H1 (cell line): ENCODE measurements around the gene UGT1A8. TPM values are rescaled to one million over a fixed set of nuclear protein-coding genes. Genes with fewer than 3 reads are reported as not detected.

Source experiments
- CTCF ChIA-PET: fragments of 300-600 bp; sonication (Branson Sonifier 250); formaldehyde crosslinking; loops from one replicate; lab custom pipeline; 2021; ENCODE audit not compliant: partially characterized antibody; lab: Charles Lee
- POLR2A ChIA-PET: fragments of 300-600 bp; sonication (Branson Sonifier 250); formaldehyde crosslinking; loops from one replicate; lab custom pipeline; 2021; ENCODE audit warnings: inconsistent platforms; ENCODE audit not compliant: partially characterized antibody; lab: Charles Lee
- DNase-seq, 2 experiments: peaks; one replicate each; pipeline versions ENCODE4 v3.0.0 to v3.0.0-alpha.2; 2010 to 2022; ENCODE audit warnings: low spot score in 2 of 2, low read depth in 1 of 2, mixed read lengths in 1 of 2
- FAIRE-seq: peaks from 2 replicates; lab custom pipeline; 2011; peaks lifted over from hg19 to GRCh38; lab: Jason Lieb, UNC
- H2AFZ ChIP-seq: 2 replicates; pipeline ENCODE4 v1.8.1; 2012; ENCODE audit warnings: low read length, inconsistent platforms
- H2AK5ac ChIP-seq: 2 replicates; pipeline ENCODE4 v1.6.1; 2013; ENCODE audit warnings: low read depth, low read length
- H2BK120ac ChIP-seq: replicated peaks from 2 replicates; pipeline ENCODE3; 2013; ENCODE audit warnings: low read depth, low read length, inconsistent platforms
- H2BK12ac ChIP-seq: 2 replicates; pipeline ENCODE4 v1.6.1; 2013; ENCODE audit warnings: low read depth, low read length
- H2BK15ac ChIP-seq: 2 replicates; pipeline ENCODE4 v1.6.1; 2013; ENCODE audit warnings: low read length
- H2BK20ac ChIP-seq: 2 replicates; pipeline ENCODE4 v1.6.1; 2013; ENCODE audit warnings: low read length
- H2BK5ac ChIP-seq: 2 replicates; pipeline ENCODE4 v1.6.1; 2013; ENCODE audit warnings: low read depth, low read length
- H3K14ac ChIP-seq: 2 replicates; pipeline ENCODE4 v1.6.1; 2013; ENCODE audit warnings: inconsistent platforms; ENCODE audit not compliant: insufficient read length
- H3K18ac ChIP-seq: 2 replicates; pipeline ENCODE4 v1.6.1; 2013; ENCODE audit warnings: low read length; ENCODE audit errors: extremely low read depth
- H3K23ac ChIP-seq: 2 replicates; pipeline ENCODE4 v1.6.1; 2013; ENCODE audit warnings: inconsistent platforms; ENCODE audit not compliant: insufficient read length
- H3K23me2 ChIP-seq: 2 replicates; pipeline ENCODE4 v1.6.1; 2013; ENCODE audit warnings: low read depth, low read length
- H3K27ac ChIP-seq: 2 replicates; pipeline ENCODE4 v1.6.1; 2011; ENCODE audit warnings: low read depth, low read length, inconsistent platforms
- H3K27me3 ChIP-seq, 4 experiments: replicated peaks in 1 of 4; 1 replicate in 1 of 4; 2 replicates in 3 of 4; pipeline versions ENCODE4 v1.6.1 to v1.8.1; 2011 to 2013; ENCODE audit warnings: low read length in 3 of 4, mild to moderate bottlenecking in 3 of 4, inconsistent platforms in 2 of 4, mixed read lengths in 2 of 4, moderate library complexity in 1 of 4; ENCODE audit not compliant: control insufficient read depth in 3 of 4, insufficient read depth in 3 of 4; ENCODE audit errors: extremely low read depth in 1 of 4
- H3K36me3 ChIP-seq, 4 experiments: 2 replicates each; pipeline versions ENCODE4 v1.6.1 to v1.8.1; 2011 to 2013; ENCODE audit warnings: mild to moderate bottlenecking in 4 of 4, low read length in 3 of 4, moderate library complexity in 2 of 4, control low read depth in 1 of 4, inconsistent platforms in 1 of 4; ENCODE audit not compliant: insufficient read depth in 4 of 4, control insufficient read depth in 2 of 4
- H3K4ac ChIP-seq: replicated peaks from 2 replicates; pipeline ENCODE3; 2013; ENCODE audit warnings: low read length, low read depth, mixed read lengths, inconsistent platforms; ENCODE audit not compliant: insufficient read length
- H3K4me1 ChIP-seq, 4 experiments: replicated peaks in 1 of 4; 1 replicate in 1 of 4; 2 replicates in 3 of 4; pipeline versions ENCODE4 v1.6.1 to v1.8.1; 2011 to 2013; ENCODE audit warnings: low read length in 3 of 4, inconsistent platforms in 2 of 4, mixed read lengths in 1 of 4; ENCODE audit not compliant: insufficient read depth in 4 of 4, control insufficient read depth in 3 of 4
- H3K4me2 ChIP-seq, 2 experiments: 2 replicates each; pipeline versions ENCODE4 v1.6.1 to v1.8.1; 2011 to 2013; ENCODE audit warnings: low read depth in 2 of 2, low read length in 2 of 2, control low read depth in 1 of 2, inconsistent platforms in 1 of 2, mild to moderate bottlenecking in 1 of 2; ENCODE audit not compliant: insufficient read depth in 1 of 2
- H3K4me3 ChIP-seq, 4 experiments: fragments of 200-600, 300-600 bp in 1 of 4; sonication (generic), shearing (Covaris generic), sonication (Bioruptor Twin) in 1 of 4; 2 replicates each; pipeline versions ENCODE4 v1.5.1 to v1.8.1; 2011 to 2016; ENCODE audit warnings: low read length in 4 of 4, low read depth in 3 of 4, control low read depth in 2 of 4, inconsistent platforms in 2 of 4, mild to moderate bottlenecking in 2 of 4, mixed read lengths in 1 of 4, moderate library complexity in 1 of 4; ENCODE audit not compliant: insufficient read depth in 2 of 4; ENCODE audit errors: extremely low read depth in 1 of 4
- H3K56ac ChIP-seq: replicated peaks from 2 replicates; pipeline ENCODE3; 2013; ENCODE audit warnings: low read depth, mild to moderate bottlenecking, mixed read lengths, low read length, inconsistent platforms; ENCODE audit not compliant: insufficient read length
- H3K79me1 ChIP-seq: 2 replicates; pipeline ENCODE4 v1.6.1; 2013; ENCODE audit warnings: low read depth, low read length, control low read depth
- H3K79me2 ChIP-seq, 2 experiments: 2 replicates each; pipeline versions ENCODE4 v1.6.1 to v1.8.1; 2012 to 2013; ENCODE audit warnings: low read length in 2 of 2, mild to moderate bottlenecking in 2 of 2, inconsistent platforms in 1 of 2; ENCODE audit not compliant: insufficient read depth in 2 of 2, control insufficient read depth in 1 of 2
- H3K9ac ChIP-seq, 4 experiments: replicated peaks in 1 of 4; 1 replicate in 1 of 4; 2 replicates in 3 of 4; pipeline versions ENCODE4 v1.6.1 to v1.8.1; 2011 to 2013; ENCODE audit warnings: low read depth in 3 of 4, low read length in 3 of 4, control low read depth in 2 of 4, mild to moderate bottlenecking in 2 of 4, moderate library complexity in 2 of 4, inconsistent platforms in 1 of 4; ENCODE audit errors: extremely low read depth in 1 of 4
- H3K9me3 ChIP-seq, 2 experiments: 2 replicates each; pipeline versions ENCODE4 v1.6.1 to v1.8.1; 2012 to 2013; ENCODE audit warnings: mild to moderate bottlenecking in 2 of 2, moderate library complexity in 2 of 2, control low read depth in 1 of 2, inconsistent platforms in 1 of 2, low read depth in 1 of 2, low read length in 1 of 2, mixed read lengths in 1 of 2; ENCODE audit not compliant: insufficient read depth in 2 of 2
- H4K20me1 ChIP-seq, 2 experiments: replicated peaks in 1 of 2; 2 replicates each; pipeline versions ENCODE3 to v1.8.1; 2011 to 2013; ENCODE audit warnings: inconsistent platforms in 2 of 2, low read length in 2 of 2, mild to moderate bottlenecking in 1 of 2; ENCODE audit not compliant: insufficient read depth in 2 of 2, control insufficient read depth in 1 of 2
- H4K5ac ChIP-seq: 2 replicates; pipeline ENCODE4 v1.6.1; 2013; ENCODE audit warnings: low read length, low read depth, mixed read lengths, inconsistent platforms; ENCODE audit not compliant: insufficient read length
- H4K8ac ChIP-seq: 2 replicates; pipeline ENCODE4 v1.8.0; 2013; ENCODE audit warnings: mild to moderate bottlenecking, moderate library complexity, low read length, inconsistent platforms; ENCODE audit not compliant: insufficient read depth; ENCODE audit errors: extremely low read depth
- H4K91ac ChIP-seq: replicated peaks from 2 replicates; pipeline ENCODE3; 2013; ENCODE audit warnings: low read length, mixed read lengths, inconsistent platforms; ENCODE audit not compliant: insufficient read length
- BACH1 ChIP-seq: IDR thresholded peaks from 2 replicates; pipeline ENCODE4 v1.6.1; 2012; ENCODE audit warnings: low read length, improper control_type of control experiment
- WGBS, 2 experiments: shearing (Covaris generic) in 1 of 2; methylation state at CpG; one replicate each; pipeline versions ENCODE4 v1.1.6 to v1.1.7; 2013 to 2015; ENCODE audit warnings: low lambda C conversion rate in 2 of 2, mixed read lengths in 2 of 2, inconsistent platforms in 1 of 2, low coverage in 1 of 2, missing lambda C conversion rate in 1 of 2; ENCODE audit not compliant: insufficient replicate concordance in 2 of 2, insufficient coverage in 1 of 2, insufficient read length in 1 of 2; ENCODE audit errors: extremely low coverage in 1 of 2, missing lambda C conversion rate in 1 of 2; 5-methylcytosine and 5-hydroxymethylcytosine counted together
- polyA plus RNA-seq, 7 experiments: library from polyadenylated mRNA; depleted of rRNA in 3 of 7; stranded (reverse) in 5 of 7; unstranded in 2 of 7; fragments of >200 nt in 5 of 7; fragments of 200-250 nt in 2 of 7; gene quantifications; 1 replicate in 5 of 7; 2 replicates in 1 of 7; 4 replicates in 1 of 7; pipeline versions ENCODE4 v1.2.1 to v1.2.3, GENCODE V29; 2011 to 2013; ENCODE audit warnings: missing spikeins in 2 of 7, mixed read lengths in 2 of 7
- total RNA-seq: library from RNA; stranded (reverse); fragmentation: NEBNext Ultra II Directional; extraction: Animal tissue kit (Norgen Biotek cat#: 25700); gene quantifications from 2 replicates; pipeline ENCODE4 v1.2.1, GENCODE V29; 2021

Gene UGT1A8
- total and polyA plus RNA-seq, 2 of the 8 experiments (the other 6 are each of a cell fraction or from before 2014, with no cell fraction given): not detected

DNA sequence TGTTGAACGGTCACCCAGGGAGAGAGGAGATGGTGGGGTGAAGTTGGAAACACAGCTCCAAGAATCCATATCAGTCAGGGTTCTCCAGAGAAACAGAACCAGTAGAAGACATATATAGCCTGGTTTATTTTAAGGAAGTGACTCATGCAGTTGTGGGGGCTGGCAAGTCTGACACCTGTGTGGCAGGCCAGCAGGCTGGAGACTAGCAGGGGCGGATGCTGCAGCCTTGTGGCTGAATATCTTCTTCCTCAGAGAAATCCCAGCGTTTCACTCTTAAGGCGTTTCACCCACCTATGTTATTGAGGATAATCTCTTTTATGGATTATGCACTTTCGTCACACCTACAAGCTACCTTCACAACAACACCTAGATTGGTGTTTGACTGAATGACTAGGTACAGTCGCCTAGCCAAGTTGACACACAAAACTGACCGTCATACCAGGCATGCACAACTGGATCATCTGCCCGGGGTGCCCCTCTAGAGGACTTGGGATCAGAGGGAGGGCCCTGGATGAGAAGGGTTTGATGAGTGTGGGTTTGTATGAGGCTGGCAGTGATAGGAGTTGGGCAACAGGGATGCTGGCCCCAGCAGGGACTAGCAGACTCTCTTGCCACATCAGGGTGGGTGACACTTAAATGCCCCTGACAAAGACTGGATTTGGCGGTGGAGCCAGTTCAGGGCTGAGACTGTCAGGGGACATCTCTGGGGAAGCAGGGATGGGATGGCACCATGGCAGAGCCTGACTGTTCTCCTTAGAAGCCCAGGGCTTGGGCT, 184.1 kb downstream of the UGT1A8 start:
- Histone ChIP-seq H2BK20ac (no peak overlapping the region), H3K36me3 (no peaks in the 10 kb centered on the region), H3K79me1 (no peaks in the 10 kb centered on the region), H2BK120ac (no peak overlapping the region), H3K23ac (no peak overlapping the region), H3K4me1 (no peaks in the 10 kb centered on the region)
- ChIA-PET CTCF (interaction anchor here (1.0 kb wide), 1 partner anchor 16 kb away, joined by 3 read pairs; no protein-coding TSS in a partner anchor), POLR2A (no interaction called here)
- 81% methylated on average over 9 of the region's 9 CpGs; no CpG with 5 or more reads in 1 of the 2 experiments for WGBS, 2 experiments
- no peak for TF ChIP-seq BACH1
- TF ChIP-seq, all 59 proteins: peak for 0
- no peak overlapping the region for H3K9ac ChIP-seq
- no peaks in the 10 kb centered on the region for H3K79me2 ChIP-seq
- H3K18ac ChIP-seq: no peak overlapping the region
- H3K4ac ChIP-seq: no peak overlapping the region
- H3K9me3 ChIP-seq: peaks cover 0 to 4% of the 10 kb centered on the region in 2 experiments; a peak in 3 of 4 replicates
- no peak overlapping the region for H3K4me3 ChIP-seq
- H3K27ac ChIP-seq: no peak overlapping the region
- FAIRE-seq: no peak
- no peaks in the 10 kb centered on the region for H3K27me3 ChIP-seq
- H3K4me2 ChIP-seq: no peak overlapping the region
- H4K8ac ChIP-seq: no peak overlapping the region
- H4K20me1 ChIP-seq: no peaks in the 10 kb centered on the region
- H3K56ac ChIP-seq: no peak overlapping the region
- no peak overlapping the region for H2BK12ac ChIP-seq
- no peak overlapping the region for H4K5ac ChIP-seq
- peak in 1 of 2 experiments; percentile 13 for DNase-seq
- H2BK5ac ChIP-seq: no peak overlapping the region
- no peak overlapping the region for H3K14ac ChIP-seq
- no peaks in the 10 kb centered on the region for H3K23me2 ChIP-seq
- no peak overlapping the region for H2AK5ac ChIP-seq
- no peak overlapping the region for H2AFZ ChIP-seq
- H2BK15ac ChIP-seq: no peak overlapping the region
- no peak overlapping the region for H4K91ac ChIP-seq
